ENCODE data around the gene BRD4.
"Not testable (repeated sequence)": the region's sequence is repeated elsewhere in the genome, so short reads cannot be mapped to it uniquely, and the experiment has no call there.

Gene BRD4

GRCh38 chr19:15360015-15360414, 27.7 kb upstream of the BRD4 start:
- DNase-seq (ENCODE audit: low read depth): not testable (repeated sequence)

GRCh38 chr19:15358918-15359317, 26.6 kb upstream of the BRD4 start:
- no peak for DNase-seq (ENCODE audit: low read depth)

DNA sequence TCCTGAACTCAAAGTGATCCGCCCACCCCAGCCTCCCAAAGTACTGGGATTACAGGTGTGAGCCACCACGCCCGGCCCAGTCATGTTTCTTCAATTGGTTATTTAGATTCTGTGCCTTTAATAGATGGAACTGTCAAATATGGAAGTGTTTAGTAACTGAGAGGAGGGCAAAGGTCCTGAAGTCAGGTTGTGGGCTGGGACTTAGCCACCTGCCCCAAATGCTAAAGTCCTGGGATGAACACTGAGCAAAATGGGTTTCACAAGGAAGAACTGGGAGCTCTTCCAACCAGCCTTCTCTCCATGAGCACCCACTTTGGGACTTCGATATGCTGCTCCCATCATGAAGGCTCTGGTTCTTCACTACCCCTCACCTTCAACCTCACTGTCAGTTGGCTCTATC, 25.6 kb upstream of the BRD4 start:
- DNase-seq (ENCODE audit: low read depth): no peak

DNA sequence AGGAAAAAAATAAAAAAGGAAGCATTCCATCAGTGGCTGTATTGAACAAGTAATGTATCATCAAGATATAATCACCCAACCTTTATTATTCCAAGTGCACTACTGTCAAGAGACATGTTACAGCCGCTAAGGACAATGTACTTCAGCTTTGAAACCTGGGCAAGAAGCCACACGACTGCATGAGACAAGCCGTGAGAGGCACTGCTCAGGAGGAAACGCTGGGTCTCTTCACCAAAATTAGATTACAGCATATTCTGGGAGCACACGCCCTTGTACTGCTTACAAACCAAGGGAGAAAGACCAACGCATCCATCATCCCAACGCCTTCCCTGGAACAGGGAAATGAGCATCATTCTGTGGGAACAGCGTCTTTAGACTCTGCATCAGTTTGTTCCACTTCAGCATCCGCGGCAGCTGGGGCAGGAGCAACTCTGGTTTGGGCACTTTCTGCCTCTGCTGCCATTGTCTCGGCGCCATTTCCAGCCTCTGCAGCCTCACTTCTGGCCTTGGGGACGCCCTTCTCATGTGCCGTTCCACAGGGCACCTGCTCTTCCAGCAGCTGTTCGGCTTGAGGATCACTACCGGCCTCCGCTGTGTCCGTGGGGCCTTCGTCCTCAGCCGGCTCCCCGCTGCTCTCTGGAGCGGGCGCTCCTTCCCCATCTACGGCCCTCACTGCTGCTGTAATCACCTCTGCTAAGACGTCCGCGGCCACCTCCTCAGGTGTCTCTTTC, 22.4 kb upstream of the BRD4 start:
- no peak for DNase-seq (ENCODE audit: low read depth)

DNA sequence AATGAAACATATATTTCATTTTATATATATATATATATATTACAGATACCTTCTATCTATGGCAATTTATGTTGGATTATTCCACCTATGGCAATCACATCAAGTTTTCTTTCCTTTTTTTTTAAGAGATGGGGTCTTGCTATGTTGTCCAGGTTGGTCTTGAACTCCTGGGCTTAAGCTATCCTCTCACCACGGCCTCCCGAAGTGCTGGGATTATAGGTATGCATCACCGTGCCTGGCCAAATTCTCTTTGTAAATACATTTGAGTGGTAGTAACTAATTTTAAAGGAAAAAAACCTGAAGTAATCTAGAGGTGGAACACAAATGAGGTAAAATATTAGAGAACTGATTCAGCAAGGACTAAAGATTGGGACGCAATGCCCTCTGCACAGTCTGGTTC, 21.6 kb upstream of the BRD4 start:
- no peak for DNase-seq (ENCODE audit: low read depth)

DNA sequence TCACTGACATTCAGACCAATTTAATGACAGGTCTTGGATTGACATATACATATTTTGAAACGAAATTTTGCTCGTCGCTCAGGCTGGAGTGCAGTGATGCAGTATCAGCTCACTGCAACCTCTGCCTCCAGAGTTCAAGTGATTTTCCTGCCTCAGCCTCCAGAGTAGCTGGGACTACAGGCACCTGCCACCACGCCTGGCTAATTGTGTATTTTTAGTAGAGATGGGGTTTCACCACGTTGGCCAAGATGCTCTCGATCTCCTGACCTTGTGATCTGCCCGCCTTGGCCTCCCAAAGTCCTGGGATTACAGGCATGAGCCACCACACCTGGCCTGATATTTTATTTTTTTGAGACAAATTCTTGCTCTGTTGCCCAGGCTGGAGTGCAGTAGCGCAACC, 20.2 kb upstream of the BRD4 start:
- not testable (repeated sequence) for DNase-seq (ENCODE audit: low read depth)

GRCh38 chr19:15341328-15341727, 9.0 kb upstream of the BRD4 start:
- DNase-seq (ENCODE audit: low read depth): not testable (repeated sequence)

- no peak for DNase-seq (ENCODE audit: low read depth)
Observed at GRCh38 chr19:15340086-15340485, 7.7 kb upstream of the BRD4 start.

- DNase-seq (ENCODE audit: low read depth): no peak
Observed at GRCh38 chr19:15337202-15337601, 4.9 kb upstream of the BRD4 start.

GRCh38 chr19:15335992-15336391, 3.7 kb upstream of the BRD4 start:
- not testable (repeated sequence) for DNase-seq (ENCODE audit: low read depth)

GRCh38 chr19:15331419-15332310, 674 bp downstream of the BRD4 start:
- no peak for DNase-seq (ENCODE audit: low read depth)

- DNase-seq (ENCODE audit: low read depth): no peak
Observed at GRCh38 chr19:15330801-15331418, 1.4 kb downstream of the BRD4 start.

DNA sequence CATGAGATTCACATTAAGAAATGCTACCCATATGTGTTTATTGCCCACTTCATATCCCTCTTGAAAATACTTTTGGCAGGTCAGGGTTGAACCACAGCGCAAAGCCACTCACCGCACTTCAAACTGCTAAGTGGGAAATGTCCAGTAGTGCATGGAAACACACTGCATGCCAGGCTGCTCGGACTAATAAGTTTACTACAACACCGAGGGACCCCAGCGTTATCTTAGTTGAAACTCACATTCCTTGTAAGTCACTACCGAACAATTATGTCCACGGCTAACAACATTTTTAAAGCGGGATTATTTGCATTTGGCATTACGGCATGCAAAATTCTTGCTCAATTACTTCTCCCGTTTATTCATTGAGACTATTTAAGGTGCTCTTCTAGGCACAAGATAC, 4.0 kb downstream of the BRD4 start:
- DNase-seq (ENCODE audit: low read depth): no peak

GRCh38 chr19:15324791-15325519, 7.4 kb downstream of the BRD4 start:
- DNase-seq (ENCODE audit: low read depth): no peak

- no peak for DNase-seq (ENCODE audit: low read depth)
Observed at GRCh38 chr19:15323496-15324235, 8.7 kb downstream of the BRD4 start.

DNA sequence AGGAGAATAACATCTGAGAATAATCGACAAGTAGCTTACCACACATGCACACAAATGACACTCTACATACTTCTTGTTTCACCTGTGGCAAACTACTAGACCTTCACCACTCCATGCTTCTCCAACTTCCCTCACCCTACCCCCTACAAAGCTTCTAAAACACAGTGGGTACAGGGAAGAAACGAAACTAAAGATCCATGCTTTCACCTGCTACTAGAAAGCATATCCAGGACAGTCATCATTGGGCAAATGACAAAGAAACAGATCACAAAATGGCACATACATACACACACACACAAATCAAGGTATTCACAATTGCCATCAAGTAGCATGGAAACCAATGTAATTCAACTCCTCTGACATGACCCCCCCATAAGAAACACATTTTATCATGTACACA, 10.6 kb downstream of the BRD4 start:
- DNase-seq (ENCODE audit: low read depth): no peak

GRCh38 chr19:15320116-15320515, 12.2 kb downstream of the BRD4 start:
- DNase-seq (ENCODE audit: low read depth): no peak

DNA sequence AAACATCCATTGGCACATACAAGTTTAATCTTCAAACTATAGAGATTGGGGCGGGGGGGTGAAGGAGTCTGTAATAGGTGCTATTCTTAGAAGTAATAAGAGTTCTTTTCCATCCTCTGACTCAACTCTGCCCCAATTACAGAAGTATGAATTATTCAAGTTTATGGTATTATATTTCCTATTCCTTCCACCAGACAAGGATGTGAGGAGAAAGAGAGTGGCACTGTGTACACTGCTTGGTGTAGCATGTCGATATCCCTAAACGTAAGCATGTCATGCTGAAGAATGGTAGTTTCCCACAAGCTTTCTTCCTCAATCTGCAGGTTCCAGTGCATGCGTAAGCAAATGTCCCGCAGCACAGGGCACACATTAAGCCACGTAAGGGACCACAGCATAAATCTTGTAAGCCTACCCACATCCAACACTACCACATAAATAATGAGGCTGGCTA, 14.1 kb downstream of the BRD4 start:
- DNase-seq (ENCODE audit: low read depth): no peak

- DNase-seq (ENCODE audit: low read depth): no peak
Observed at GRCh38 chr19:15317392-15318071, 14.8 kb downstream of the BRD4 start.

GRCh38 chr19:15316498-15316897, 15.8 kb downstream of the BRD4 start:
- DNase-seq (ENCODE audit: low read depth): no peak

- no peak for DNase-seq (ENCODE audit: low read depth)
Observed at GRCh38 chr19:15315101-15315500, 17.2 kb downstream of the BRD4 start.

Measured in GM04504 (cell line).